ENCODE data around the gene TBX19.

GRCh38 chr1:168279253-168279652, 1.4 kb upstream of the TBX19 start:
- no peak for TF ChIP-seq CTCF (IDR thresholded peaks at IDR 0.05)
- TF ChIP-seq EZH2 (IDR thresholded peaks at IDR 0.05; ENCODE audit: borderline replicate concordance, insufficient read depth, low read depth, low read length, poor library complexity, severe bottlenecking) = no peak
